Germinal center (tissue), 1 donor: ENCODE results near the gene SORCS3.

Experiments
- DNase-seq: peaks from one replicate; pipeline ENCODE4 v3.0.0; 2012; ENCODE audit warnings: mixed read lengths, low spot score

Gene SORCS3

GRCh38 chr10:104850023-104850422 lies 208.9 kb downstream of the SORCS3 start:
- no peak for DNase-seq

DNA sequence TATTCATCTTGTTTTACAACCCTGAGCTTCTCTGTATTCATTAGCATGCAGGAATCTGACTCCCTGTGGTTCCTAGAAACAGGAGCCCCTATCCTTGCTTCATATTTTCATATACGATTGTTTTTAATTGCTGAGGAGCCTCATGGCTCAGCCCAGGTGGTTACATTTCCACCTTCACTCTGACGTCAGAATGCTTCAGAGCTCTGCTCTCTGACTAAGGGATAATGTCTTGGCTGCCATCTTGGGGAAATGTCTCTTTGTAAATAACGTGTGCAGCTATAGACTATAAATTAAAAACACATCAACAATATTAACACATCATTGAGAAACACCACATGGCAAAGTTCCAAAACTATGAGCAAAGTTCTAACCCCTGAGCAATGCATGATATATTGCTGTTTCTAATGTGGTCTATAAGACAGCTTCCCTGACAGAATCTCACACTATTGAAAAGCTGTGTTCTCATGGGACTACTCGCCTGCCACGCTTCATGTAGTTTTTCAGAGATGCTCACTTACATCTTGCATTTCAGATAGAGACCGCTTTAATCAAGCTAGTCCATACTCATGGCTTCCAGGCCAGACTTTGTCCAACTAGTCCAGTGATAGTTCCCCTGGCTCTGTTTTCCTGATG lies 227.0 kb downstream of the SORCS3 start:
- DNase-seq: no peak

DNA sequence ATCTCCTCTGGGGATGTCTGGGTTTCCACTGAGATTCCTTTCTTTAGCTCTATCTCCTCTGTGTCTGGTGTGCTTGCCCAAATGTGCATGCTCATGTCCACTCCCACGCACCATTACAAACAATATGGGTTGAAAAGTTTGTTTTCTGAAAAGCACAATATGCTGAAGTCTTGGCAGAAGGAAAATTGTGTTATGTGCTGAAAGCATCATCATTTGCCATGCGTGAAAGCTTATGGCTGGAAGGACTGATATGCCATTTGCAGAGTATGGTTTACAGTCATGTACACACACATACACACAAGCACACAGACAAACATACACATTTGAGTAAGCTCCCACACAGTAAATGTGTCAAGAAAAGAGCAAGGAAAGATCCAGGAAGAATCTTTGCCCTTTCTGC lies 231.6 kb downstream of the SORCS3 start:
- DNase-seq: no peak

DNA sequence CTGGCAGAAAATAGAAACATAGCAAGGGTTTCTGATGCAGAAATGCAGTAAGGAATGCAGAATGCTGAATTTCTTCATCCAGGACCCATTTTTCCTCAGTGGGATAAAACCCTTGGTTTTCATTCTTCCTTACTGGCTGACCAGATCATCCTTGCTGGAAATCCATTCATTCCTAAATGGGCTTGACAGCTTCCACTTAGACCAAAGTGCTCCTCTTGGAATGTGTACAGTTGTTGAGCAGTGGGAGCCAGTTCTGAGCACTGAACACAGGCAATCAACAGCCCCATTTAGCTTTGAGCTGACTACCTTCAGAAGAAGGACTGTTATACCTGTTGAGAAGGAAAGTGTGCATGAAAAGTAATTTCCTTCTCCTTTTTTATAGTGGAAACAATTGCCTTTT lies 232.1 kb downstream of the SORCS3 start:
- DNase-seq: no peak

DNA sequence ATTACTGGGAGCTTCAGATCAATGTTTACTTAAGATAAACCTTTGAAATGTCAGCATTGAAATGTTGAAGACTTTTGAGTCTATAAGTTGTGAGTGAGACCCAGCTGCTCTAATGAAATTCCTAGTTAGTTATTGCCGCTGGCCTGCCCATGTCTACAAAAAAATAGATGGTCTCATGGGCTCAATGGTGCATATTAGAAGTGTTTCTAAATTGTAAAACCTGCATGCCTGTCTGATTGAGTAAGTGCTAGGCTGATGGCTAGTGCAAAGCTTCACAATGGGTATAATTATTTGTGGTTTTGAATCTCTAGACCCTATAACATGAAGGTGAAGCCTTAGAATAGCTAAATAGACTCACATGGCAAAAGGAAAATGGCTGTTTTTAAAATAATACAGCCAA lies 234.5 kb downstream of the SORCS3 start:
- DNase-seq: no peak

DNA sequence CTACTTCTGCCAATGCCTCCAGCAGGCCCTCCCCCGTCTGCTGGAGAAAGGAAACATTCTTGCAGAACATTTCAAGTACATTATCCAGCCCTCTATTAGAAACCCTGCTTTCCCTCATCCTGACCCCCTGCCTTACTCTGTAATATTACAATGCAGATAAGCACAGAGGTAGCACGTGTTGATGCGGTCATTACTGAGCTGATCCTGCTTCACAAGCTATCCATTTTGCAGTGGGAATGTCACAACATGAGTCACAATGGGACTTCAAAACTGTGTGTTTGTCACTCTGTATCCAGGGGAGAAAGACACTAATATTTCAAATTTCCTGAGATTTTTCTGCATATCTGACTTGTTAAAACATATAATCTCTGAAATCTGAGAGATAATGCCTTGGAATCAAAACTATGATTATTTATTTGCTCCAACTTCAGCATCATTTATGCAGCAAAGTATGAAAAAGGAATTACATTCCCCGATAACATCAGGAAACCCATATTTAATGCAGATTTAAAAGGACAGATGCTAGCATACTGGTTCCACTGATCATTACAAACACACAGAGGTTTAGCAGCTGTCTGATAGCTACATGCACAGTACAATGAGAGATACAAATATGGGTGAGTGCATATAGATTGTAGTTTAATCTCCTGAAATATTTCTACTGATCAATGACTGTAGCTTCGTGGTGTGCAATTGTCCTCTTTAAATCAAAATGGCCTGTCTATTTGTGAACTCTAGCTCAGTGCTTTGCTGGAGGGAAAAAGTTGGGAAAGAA lies 239.7 kb downstream of the SORCS3 start:
- no peak for DNase-seq

DNA sequence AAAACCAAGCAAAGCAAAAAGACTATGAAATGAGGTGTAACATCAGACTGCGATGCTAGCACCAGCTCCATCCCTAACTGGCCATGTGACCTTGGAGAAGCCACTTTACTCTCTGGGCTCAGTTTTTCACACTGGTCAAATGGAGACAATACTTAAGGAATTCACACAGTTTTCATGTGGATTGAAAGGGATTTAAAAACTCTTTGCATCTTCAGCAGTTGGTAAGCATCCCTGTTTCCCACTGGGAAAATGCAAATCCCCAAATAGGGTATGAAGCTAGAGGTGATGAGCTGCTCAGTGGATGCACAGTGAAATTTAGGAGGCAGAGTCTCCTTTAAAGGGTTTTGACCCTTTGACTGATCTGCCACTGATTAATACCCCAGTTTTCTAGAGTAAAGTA lies 240.7 kb downstream of the SORCS3 start:
- DNase-seq: no peak

- no peak for DNase-seq
Measured at GRCh38 chr10:104892879-104893617, 252.0 kb downstream of the SORCS3 start.

DNA sequence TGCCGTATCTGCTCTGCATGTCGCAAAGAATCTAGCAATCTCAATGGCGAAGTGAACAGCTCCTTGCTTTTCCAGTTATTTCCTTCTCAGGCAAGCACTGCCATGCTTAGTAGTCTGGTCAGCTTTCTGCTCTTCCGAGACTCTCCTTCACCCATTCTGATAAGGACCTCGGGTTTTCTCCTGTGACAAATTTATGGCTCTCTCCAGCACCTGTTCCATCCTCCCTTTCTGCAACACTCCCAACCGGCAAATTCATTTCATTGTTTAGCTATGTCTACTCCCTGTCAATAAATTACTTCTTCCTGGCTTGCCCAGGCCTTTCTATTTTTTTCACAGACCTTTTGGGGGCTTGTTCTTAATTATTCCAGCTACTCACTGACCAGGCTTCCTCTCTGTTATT lies 252.6 kb downstream of the SORCS3 start:
- DNase-seq: no peak

DNA sequence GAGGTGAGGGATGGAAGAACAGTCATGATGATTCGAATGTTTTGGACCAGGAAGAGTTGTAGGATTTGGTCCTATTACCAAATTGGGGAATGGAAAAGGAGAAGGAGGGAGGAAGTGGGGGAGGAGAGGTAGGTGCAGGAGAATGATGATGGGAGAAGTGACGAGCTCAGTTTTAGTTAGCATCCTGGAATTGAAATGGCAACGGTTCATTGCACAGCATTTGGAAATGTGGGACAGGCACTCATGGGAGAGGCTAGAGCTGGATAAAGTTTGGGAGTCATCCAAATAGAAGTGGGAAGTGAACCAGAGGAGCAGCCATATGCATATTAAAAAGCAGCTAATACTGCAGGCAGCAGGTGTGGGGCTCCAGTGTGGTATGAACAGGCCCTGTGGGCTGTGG lies 253.6 kb downstream of the SORCS3 start:
- no peak for DNase-seq

DNA sequence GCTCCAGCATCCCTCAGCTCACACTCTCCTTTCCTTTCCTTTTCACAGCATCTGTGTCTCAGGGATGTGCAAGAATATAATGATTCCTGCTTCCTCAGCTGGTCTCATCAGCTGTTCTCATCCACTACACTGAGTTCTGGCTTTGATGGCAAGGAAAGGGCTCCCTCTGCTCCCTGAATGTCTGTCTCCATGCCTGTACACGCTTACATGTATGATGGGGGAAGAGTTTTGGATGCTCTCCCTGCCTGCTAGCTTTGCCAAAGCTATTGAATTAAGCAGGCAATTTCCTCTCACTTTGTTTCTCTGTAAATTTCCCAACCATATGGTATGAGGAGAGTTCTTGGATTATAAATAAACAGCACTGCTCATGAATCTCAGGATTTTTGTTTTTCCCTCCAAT lies 254.5 kb downstream of the SORCS3 start:
- DNase-seq: no peak

DNA sequence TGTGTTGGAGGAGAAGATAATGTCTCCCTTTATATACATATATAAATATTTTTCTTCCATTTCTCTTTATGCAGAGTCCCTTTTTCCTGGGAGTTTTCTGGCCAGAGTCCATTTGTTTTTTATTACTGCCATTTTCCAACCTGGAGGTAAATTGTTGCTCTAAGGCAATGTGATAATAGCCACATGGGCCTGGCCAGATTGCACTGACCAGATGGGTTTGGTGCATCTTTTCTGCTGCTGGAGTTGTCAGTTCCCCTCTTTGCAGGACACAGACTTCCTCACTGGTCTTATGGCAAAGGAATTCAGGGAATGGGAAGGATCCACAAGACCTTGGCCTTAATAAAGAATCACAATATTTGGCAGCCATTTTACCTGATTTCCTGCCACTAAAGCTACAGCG lies 254.9 kb downstream of the SORCS3 start:
- DNase-seq: no peak

DNA sequence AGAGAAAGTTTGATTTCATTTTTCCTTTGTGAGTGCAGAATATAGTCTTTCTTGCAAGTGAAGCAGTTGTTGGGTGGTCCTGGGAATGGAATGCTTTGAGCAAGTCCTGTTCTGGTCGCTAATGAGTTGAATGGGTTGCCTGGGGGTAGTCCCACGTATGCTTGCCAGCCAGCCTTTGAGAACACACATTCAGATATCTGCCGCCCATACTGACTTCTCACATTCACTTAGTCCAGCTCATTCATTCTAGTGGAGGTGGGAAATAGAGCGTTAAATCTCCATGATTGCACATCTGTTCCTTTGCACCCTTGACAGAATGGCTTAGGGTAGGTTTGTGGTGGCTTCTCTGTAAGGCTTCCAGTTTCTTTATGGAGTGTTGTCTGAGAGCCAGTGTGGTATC lies 256.6 kb downstream of the SORCS3 start:
- DNase-seq: no peak

GRCh38 chr10:104899779-104900178 lies 258.7 kb downstream of the SORCS3 start:
- no peak for DNase-seq

DNA sequence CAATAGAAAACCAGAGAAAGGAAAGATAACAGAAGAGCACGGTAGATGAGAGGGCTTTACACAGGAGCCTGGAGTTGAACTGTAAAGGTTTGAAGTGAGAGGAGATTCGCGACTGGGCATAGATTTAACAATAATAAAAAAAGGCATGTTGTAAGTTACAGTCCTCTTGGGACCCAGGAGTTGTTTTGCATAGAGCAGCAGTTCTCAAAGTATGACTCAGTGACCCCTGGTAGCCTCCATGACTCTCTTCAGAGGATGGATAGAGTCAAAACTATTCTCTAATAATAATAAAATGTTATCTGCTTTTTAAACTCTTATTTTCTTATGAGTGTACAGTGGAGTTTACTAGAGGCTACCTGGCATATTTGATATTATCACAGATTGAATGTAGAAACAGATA lies 262.3 kb downstream of the SORCS3 start:
- DNase-seq: no peak

GRCh38 chr10:104904753-104905323 lies 263.7 kb downstream of the SORCS3 start:
- DNase-seq: no peak

- DNase-seq: no peak
Measured at GRCh38 chr10:104906112-104906511, 265.0 kb downstream of the SORCS3 start.

DNA sequence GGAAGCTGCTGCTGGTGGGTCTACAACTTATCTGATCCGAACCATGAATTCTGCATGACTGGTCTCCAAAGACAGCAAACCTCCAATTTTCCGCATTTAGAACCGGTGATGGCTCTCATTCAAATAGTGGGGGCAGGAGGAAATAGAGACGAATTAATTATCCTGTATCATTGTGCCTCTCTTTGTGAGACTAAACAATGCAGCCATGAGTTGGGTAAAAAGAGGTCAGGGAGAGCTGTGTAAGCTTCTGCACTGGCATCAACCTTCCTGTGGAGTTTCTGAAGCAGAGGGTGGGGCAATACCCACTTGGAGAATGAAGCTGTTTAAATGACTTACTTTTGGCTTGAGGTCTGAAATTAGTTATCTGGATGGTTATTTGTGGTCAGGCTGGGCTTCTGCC lies 266.4 kb downstream of the SORCS3 start:
- no peak for DNase-seq

DNA sequence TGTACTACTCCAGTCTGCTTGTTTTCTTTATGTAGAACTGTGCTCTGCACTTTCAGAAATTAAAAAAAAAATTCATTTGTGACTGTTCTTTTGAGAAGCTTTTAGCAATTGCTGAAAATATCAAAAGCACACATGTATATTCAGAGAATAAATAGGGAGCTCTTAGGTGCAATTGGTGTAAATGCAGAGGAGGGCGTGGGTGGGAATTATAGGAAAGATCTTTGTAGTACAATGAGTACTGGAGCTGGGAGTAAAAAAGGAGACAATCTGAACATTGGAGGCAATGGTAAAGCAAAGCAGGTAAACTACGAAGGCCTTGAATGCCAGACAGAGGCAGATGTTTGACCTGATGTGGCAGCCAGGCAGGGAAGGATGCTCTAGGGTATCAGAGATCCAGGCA lies 267.5 kb downstream of the SORCS3 start:
- DNase-seq: no peak

- no peak for DNase-seq
Measured at GRCh38 chr10:104910712-104911111, 269.6 kb downstream of the SORCS3 start.

- no peak for DNase-seq
Measured at GRCh38 chr10:104913390-104913789, 272.3 kb downstream of the SORCS3 start.

DNA sequence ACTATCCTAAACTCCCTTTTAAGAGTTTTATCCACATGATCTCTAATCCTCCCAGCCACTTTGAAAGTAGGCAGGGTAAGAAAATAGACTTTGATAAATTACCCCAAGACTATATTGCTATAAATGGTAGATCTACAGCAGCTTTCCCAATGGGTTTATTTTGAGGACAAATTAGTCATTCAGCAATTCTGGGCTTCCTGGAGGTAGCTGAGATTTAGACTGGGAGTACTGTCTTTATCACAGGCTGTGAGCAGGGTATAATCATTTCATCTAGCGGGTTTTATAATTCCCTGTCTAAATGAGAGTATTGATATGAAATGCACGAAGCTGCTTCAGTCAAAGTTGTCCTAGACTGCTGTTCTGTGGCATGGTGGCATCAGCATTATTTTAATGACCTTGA lies 279.4 kb downstream of the SORCS3 start:
- DNase-seq: no peak

DNA sequence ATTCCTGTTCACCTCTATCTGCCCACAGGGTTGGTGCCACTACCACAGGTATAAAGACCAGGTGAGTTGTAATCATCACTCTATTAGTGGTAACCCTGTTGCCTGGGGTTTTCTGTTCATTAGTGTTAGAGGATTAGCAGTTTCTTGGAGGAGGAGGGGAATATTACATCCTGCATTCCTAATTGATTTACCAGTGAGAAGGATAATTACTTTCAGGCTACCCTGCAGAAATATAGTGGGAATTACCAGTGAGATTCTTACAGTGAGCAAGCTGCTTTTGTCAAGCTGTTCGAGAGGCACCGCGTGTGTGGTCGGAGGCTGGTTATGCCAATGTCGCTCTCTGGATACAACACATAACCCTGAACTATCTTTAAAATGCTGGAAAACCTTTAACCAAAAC lies 280.7 kb downstream of the SORCS3 start:
- no peak for DNase-seq
